ENCODE measurements around the gene CAPNS1.
"Not testable (repeated sequence)": the region's sequence is repeated elsewhere in the genome, so short reads cannot be mapped to it uniquely, and the experiment has no call there.

Gene CAPNS1

DNA sequence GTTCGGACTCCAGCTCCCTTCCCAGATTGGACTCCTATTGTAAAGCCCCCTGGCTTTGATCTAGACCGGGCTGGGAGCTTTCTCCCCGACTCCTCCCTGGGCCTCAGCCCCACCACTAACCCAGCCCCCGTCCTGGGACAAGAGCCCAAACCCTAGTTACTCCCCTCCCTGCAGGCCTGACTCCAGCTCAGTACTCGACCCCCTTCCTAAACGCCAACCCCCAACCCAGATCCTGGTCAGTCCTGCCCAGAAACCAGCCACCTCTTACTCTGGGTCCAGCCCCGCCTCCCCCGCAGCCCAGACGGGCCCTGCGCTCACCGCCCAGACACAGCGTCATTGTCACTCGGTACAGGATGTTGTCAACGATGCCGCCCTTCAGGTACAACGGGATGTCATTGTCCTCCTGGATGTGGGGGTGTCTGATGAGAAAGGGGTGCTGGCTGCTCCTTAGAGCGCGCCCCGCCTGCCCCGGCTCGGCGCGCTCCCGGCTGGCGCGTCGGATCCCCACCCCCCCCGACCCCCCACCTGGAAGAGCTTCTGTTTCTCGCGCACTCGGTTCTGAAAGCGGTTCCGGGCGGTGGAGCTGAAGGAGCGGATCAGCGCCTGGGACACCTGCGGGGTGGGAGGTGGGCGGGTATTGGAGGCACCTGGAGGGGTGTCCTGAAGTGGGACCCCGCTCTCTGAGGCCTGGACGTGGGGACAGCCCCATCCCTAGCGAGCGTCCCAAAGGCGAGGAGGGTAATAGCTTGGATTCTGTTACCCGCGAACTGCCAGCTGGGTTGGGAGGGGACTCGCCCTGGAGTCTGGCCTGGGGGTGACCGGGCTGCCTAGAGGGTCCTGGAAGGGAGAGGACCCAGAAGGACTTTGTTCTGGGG, 11.5 kb downstream of the CAPNS1 start:
- DNase-seq (ENCODE audit: low read depth in 2 of 2), result no peak

DNA sequence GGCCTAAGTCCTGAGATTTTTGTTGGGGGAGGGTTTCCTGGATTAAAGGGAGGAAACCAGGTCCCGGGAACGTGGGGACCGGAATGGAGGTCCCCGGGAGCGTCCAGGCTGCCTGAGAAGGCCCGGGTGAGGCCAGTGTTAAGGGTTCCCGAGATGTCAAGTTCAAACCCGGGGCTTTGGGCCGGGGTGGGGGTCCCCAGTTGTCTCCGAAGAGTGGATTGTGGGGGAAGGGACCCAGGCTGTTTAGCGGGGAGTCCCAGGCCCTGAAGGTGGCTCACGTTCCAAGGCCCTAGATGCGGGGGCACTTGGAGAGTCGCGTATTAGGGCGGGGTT, 12.1 kb downstream of the CAPNS1 start:
- no peak for DNase-seq (ENCODE audit: low read depth in 2 of 2)

DNA sequence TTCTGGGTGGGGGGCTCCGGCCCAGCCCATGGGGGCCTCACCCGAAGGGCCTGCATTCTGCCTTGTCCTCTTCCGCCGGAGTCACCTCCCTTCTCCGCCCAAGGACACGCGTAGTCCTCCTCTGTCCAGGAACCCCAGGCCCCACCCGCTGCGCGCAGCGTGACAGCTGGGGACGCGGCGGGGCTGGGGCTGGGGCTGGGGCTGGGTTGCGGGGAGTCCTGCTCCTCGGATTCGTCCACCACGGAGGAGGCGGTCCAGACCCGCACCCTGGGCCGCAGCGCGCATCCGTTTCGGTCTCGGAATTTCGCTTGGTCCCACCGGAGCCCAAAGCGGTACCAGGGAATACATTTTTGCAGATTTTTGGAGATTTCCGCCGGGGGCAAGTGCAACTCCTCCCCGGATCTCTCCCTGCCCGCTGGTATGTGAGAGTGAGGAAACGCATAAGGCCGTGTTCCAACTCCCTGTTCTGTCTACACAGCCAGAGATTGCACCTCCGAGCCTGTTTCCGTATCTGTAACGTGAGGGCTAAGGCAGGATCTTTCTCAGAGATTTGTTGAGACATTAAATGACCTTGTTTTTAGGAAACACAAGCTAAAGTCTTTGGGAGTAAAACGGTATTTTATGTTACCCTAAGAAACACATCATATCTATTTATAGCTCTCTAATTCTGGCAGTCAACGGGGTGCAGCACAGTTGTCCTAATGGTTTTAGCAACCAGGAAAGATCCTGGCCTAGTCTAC, 12.7 kb downstream of the CAPNS1 start, which contains the start of gene COX7A1:
Gene COX7A1 (minus strand): TSS at position 96 of the 740 bp plus-strand sequence. CDS start 40 bp downstream, at position 56.
- no peak for DNase-seq (ENCODE audit: low read depth in 2 of 2)

DNA sequence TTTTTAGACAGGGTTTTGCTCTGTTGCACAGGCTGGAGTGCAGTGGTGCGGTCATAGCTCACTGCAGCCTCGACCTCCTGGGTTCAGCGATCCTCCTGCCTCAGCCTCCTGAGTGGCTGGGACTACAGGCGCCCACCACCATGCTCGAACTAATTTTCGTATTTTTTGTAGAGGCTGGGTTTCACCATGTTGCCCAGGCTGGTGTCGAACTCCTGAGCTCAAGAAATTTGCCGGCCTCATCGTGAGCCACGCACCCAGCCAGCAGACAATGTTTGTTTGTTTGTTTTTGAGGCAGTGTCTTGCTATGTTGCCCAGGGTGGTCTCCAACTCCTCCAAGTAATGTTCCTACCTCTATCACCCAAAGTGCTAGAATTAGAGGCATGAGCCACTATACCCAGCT, 13.3 kb downstream of the CAPNS1 start:
- DNase-seq (ENCODE audit: low read depth in 2 of 2), result no peak

DNA sequence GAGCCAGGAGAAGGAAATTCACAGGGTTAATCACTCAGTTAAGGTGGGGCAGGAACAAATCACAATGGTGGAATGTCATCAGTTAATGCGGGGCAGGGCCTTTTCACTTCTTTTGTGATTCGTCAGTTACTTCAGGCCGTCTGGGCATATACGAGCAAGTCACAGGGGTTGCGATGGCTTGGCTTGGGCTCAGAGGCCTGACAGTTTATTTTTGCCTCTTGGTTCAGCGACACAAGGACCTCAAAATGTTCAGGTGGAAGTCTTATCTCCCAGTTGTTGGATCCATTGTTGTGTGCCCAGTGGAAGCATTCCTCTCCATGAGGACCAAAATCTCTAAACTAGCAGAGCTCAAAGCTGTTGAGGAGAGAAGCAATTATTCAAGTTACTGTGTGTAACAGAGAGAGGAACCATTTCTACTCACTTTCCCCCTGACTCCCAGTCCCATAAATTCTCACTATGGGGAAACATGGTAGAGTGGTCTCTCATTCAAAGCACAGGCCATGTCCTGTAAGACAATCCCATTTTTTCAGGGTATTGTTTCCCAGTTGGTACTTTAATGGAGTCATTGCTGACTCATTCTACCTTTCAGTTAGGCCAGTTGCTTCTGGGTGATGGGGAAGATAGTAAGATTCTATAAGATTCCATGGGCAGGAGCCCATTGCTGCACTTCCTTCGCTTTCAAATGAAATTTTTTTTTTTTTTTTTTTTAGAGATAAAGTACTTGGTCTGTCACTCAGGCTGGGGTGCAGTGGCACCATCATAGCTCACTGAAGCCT, 21.1 kb downstream of the CAPNS1 start:
- no peak for DNase-seq (ENCODE audit: low read depth in 2 of 2)

DNA sequence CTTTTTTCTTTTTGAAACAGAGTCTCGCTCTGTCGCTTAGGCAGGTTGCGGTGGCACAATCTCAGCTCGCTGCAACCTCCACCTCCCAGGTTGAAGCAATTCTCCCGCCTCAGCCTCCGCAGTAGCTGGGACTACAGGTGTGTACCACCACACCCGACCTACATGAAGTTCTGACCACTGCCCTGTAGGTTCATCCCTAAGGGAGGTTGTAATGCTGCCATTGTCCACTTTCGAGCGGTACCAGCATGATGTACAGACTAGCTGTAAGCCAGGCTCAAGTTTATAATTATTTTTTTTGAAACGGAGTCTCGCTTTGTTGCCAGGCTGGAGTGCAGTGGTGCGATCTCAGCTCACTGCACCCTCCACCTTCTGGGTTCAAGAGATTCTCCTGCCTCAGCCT, 23.9 kb downstream of the CAPNS1 start:
- DNase-seq (ENCODE audit: low read depth in 2 of 2), result no peak

DNA sequence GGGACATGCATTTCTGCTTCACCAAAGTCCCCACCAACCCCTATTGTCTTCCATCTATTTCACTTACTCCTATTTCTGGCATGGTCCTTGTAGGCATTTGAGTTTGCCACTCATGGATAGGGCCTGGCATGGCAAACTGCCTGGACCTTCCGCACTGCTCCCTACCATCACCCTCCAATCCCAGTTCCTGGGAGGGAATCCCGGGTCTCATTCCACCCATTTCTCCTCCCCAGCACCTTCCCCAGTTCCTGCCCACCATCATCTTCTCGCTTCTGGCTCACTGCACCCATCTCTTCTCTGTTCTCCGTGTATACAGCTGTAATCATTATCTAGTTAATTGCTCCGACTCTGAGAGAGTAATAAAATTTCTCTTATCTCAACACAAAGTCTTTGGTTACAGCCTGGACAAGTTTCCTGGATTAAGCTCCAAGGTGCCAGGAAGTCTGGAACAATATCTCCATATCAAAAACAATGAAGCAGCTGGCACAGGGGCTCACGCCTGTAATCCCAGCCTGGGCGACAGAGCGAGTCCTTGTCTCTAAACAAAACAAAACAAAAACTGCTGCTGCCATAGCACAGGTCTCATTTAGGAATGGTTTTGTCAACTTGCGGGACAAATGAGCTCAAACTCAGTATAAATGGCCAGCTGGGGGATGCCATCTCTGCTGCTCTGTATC, 29.4 kb downstream of the CAPNS1 start:
- no peak for DNase-seq (ENCODE audit: low read depth in 2 of 2)

DNA sequence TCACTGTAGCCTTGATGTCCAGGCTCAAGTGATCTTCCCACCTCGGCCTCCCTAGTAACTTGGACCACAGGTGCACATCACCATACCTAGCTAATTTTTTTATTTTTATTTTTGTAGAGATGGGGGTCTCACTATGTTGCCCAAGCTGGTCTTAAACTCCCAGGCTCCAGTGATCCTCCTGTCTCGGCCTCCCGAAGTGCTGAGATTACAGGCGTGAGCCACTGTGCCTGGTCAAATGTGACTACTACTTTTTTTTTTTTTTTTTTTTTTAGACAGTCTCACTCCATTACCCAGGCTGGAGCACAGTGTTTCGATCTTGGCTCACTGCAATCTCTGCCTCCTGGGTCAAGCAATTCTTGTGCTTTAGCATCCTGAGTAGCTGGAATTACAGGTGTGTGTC, 33.0 kb downstream of the CAPNS1 start:
- no peak for DNase-seq (ENCODE audit: low read depth in 2 of 2)

DNA sequence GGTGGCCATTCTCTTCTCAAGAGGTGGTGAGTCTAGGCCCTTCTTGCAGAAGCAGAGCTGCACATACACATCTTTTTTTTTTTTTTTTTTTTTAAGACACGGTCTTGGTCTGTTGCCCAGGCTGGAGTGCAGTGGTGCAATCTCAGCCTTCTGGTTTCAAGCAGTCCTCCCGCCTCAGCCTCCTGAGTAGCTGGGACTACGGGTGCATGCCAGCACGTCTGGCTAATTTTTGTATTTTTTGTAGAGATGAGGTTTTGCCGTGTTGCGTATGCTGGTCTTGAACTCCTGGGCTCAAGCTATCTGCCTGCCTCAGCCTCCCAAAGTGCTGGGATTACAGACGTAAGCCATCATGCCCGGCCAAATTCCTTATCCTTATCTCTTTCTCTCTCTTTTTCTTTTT, 34.0 kb downstream of the CAPNS1 start:
- not testable (repeated sequence) for DNase-seq (ENCODE audit: low read depth in 2 of 2)

DNA sequence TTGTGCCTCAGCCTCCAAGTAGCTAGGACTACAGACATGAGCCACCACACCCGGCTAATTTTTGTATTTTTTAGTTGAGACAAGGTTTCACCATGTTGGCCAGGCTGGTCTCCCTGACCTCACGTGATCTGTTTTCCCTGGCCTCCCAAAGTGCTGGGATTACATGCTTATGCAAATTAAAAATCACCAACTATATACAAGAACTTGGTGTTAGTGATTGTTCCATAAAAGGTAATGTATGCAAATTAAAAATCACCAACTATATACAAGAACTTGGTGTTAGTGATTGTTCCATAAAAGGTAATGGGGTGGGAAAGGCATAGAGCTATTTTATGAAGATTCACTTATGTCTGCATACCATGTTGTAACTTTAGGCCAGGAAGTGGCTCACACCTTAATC, 39.2 kb downstream of the CAPNS1 start:
- not testable (repeated sequence) for DNase-seq (ENCODE audit: low read depth in 2 of 2)

DNA sequence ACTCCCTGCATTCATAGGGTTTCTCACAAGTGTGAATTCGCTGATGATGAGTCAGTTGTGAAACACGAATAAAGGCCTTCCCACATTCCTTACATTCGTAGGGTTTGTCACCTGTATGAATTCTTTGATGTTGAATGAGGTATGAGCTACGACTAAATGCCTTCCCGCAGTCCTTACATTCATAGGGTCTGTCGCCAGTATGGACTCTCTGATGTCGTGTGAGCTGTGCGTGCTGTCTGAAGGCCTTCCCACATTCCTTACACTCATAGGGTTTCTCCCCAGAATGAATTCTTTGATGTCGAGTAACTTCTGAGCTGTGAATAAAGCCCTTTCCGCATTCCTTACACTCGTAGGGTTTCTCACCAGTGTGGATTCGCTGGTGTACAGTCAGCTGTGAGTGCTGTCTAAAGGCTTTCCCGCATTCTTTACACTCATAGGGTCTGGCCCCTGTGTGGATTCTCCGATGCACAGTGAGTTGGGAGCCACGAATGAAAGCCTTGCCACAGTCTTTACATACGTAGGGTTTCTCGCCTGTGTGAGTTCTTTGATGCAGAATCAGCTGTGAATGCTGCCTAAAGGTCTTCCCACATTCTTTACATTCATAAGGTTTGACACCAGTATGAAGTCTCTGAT, 42.9 kb downstream of the CAPNS1 start:
- DNase-seq (ENCODE audit: low read depth in 2 of 2), result no peak

DNA sequence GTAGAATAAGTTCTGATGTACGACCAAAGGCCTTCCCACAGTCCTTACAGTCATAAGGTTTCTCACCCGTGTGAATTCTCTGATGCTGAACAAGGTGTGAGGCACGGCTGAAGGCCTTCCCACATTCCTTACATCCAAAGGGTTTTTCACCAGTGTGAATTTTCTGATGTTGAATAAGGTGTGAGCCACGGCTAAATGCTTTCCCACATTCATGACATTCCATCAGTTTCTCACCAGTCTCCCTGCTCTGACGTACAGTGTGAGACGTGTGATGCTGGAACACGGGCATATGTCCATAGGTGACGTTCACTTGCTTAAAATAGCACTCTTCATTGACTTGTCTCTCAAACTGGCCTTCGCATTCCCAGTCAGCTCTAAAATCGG, 43.4 kb downstream of the CAPNS1 start:
- no peak for DNase-seq (ENCODE audit: low read depth in 2 of 2)

DNA sequence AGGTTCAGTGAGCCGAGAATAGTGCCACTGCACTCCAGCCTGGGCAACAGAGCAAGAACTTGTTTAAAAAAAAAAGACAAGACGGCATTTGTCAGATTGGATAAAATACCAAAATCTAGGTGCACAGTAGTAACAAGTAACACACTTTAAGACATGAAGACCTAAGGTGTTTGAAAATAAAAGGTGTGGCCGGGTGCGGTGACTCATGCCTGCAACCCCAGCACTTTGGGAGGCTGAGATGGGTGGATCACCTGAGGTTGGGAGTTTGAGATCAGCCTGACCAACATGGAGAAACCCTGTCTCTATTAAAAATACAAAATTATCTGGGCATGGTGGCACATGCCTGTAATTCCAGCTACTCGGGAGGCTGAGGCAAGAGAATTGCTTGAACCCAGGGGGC, 46.9 kb downstream of the CAPNS1 start:
- DNase-seq (ENCODE audit: low read depth in 2 of 2), result not testable (repeated sequence)

DNA sequence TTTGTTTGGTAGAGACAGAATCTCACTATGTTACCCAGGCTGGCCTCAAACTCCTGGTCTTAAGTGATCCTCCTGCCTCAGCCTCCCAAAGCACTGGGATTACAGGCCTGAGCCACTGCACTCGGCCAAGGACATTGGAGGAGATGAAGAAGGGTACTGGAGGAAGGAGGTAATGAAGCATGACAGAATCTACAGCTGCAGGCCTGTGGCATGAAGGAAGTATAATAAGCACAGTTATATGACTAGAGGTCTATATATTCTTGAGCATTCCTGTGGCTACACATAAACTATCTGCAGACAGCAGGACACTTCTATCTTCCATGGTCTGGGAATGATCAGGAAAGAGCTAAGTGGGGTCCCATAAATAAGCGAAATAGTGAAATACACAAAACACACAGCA, 56.4 kb downstream of the CAPNS1 start:
- no peak for DNase-seq (ENCODE audit: low read depth in 2 of 2)

DNA sequence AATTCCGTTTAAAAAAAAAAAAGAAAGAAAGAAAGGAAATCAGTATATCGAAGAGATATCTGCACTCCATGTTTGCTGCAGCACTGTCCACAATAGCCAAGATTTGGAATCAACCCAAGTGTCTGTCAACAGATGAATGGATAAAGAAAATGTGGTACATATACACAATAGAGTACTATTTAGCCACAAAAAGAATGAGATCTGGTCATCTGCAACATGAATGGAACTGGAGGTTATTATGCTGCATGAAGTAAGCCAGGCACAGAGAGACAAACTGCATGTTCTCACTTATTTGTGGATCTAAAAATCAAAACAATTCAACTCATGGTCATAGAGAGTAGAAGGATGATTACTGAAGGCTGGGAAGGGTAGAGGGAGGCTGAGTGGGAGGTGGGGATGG, 58.3 kb downstream of the CAPNS1 start:
- no peak for DNase-seq (ENCODE audit: low read depth in 2 of 2)

All from stimulated activated CD8-positive, alpha-beta memory T cell treated with anti-CD3 and anti-CD28 coated beads, Interleukin-7, amount 100 ng/mL, for 1 hour (primary cell).